Coronary artery (tissue), 2 donors: ENCODE results near the gene FARSA.
"Not testable (repeated sequence)": the region's sequence is repeated elsewhere in the genome, so short reads cannot be mapped to it uniquely, and the experiment has no call there.

ENCODE experiments used
- DNase-seq: peaks from one replicate; pipeline ENCODE4 v3.0.0-alpha.2; 2017; ENCODE audit warnings: low spot score
- H3K27ac ChIP-seq, 2 donors: fragments of 200-600 bp; sonication (generic); one replicate each; pipeline ENCODE4 v1.5.1; 2016 to 2019
- H3K4me3 ChIP-seq: fragments of 200-600 bp; sonication (generic); 2 replicates; pipeline ENCODE4 v1.5.1; 2016; ENCODE audit warnings: mild to moderate bottlenecking, moderate library complexity
- CTCF ChIP-seq: fragments of 200-600 bp; sonication (generic); IDR thresholded peaks from one replicate; pipeline ENCODE4 v1.5.1; 2019; ENCODE audit warnings: antibody characterized with exemption

The FARSA gene

GRCh38 chr19:12965017-12965811 is 31.7 kb upstream of the FARSA start:
- peak overlapping the region; percentile 75 for H3K4me3 ChIP-seq
- peak overlapping the region; percentile 54 to 81 for H3K27ac ChIP-seq
- TF ChIP-seq CTCF, result peak; percentile 92

DNA sequence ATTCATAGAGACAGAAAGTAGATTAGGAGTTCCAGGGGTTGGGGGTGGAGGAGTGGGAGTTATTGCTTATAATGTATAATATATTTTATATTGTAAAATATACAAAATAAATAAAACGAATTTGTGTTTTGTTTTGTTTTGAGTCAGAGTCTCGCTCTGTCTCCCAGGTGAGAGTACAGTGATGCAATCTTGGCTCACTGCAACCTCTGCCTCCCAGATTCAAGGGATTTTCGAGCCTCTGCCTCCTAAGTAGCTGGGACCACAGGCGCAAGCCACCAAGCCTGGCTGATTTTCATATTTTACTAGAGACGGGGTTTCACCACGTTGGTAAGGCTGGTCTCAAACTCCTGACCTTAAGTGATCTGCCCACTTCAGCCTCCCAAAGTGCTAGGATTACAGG is 26.0 kb upstream of the FARSA start:
- Histone ChIP-seq H3K4me3 (no peak overlapping the region), H3K27ac (no peak overlapping the region)
- no peak for DNase-seq
- no peak for TF ChIP-seq CTCF

More at GRCh38 chr19:12965017-12965811, 31.7 kb upstream of the FARSA start:
- DNase-seq, result peak; percentile 85

- DNase-seq, result not testable (repeated sequence)
- Histone ChIP-seq H3K4me3 (peak overlapping the region; percentile 92), H3K27ac (peak overlapping the region; percentile 60 to 87)
These were observed 24.0 kb upstream of the FARSA start for GRCh38 chr19:12957389-12957952.

GRCh38 chr19:12956446-12957388 is 23.2 kb upstream of the FARSA start, which contains the start of gene GADD45GIP1:
Gene GADD45GIP1, minus strand, starts transcription at chr19:12957223. Its CDS starts 11 bp downstream, at chr19:12957212.
- peak; percentile 81 for DNase-seq
- Histone ChIP-seq H3K27ac (peak within 1 kb of the TSS; percentile 60 to 87), H3K4me3 (peak within 1 kb of the TSS; percentile 92)
- TF ChIP-seq CTCF, result no peak

GRCh38 chr19:12955996-12956395 is 22.5 kb upstream of the FARSA start:
- Histone ChIP-seq H3K27ac (peak overlapping the region; percentile 60 to 87), H3K4me3 (peak overlapping the region; percentile 92)
- no peak for DNase-seq
- TF ChIP-seq CTCF, result no peak

- peak overlapping the region; percentile 92 for H3K4me3 ChIP-seq
- not testable (repeated sequence) for DNase-seq, H3K27ac ChIP-seq
These were observed 22.1 kb upstream of the FARSA start for GRCh38 chr19:12955575-12955974.

DNA sequence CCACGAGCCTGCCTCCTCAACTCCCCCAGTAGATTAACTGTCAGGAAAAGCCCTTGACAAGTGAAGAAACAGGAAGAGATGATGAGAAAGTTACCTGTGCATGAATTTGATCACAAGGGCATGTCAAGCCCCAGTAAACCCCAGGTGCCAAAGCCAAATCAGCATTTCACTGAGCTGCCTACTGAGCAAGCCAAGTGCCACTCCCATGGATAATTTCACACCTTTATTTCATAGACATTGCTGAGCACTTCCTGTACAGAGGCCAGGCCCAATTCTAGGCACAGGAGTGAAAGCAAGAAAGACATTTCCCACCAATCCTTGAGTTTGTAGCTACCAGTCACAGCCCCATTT is 21.1 kb upstream of the FARSA start:
- TF ChIP-seq CTCF, result no peak
- DNase-seq, result no peak
- Histone ChIP-seq H3K27ac (no peak overlapping the region), H3K4me3 (no peak overlapping the region)
